GM18519 (cell line): ENCODE measurements around the gene OGDHL.
"Not testable (repeated sequence)": the region's sequence is repeated elsewhere in the genome, so short reads cannot be mapped to it uniquely, and the experiment has no call there.

ENCODE experiments used
- ATAC-seq: cut with Tn5 transposase; IDR thresholded peaks from one replicate; pipeline ENCODE4 v1.9.1; 2021; ENCODE audit warnings: mild to moderate bottlenecking, moderate library complexity; ENCODE audit not compliant: unreplicated experiment, low FRiP score

The OGDHL gene

GRCh38 chr10:49761789-49762565 is at the start of gene OGDHL:
Gene OGDHL (minus strand): TSS chr10:49762323. CDS start chr10:49758592, 3,731 bp downstream.
- ATAC-seq: peak; percentile 71

GRCh38 chr10:49803988-49804387 is 41.9 kb upstream of the OGDHL start:
- no peak for ATAC-seq

GRCh38 chr10:49798275-49798674 is 36.2 kb upstream of the OGDHL start:
- no peak for ATAC-seq

GRCh38 chr10:49791100-49791499 is 29.0 kb upstream of the OGDHL start:
- ATAC-seq: no peak

GRCh38 chr10:49784681-49785080 is 22.6 kb upstream of the OGDHL start:
- ATAC-seq: no peak

GRCh38 chr10:49783645-49784044 is 21.5 kb upstream of the OGDHL start:
- ATAC-seq: no peak

GRCh38 chr10:49781247-49781646 is 19.1 kb upstream of the OGDHL start:
- ATAC-seq: no peak

GRCh38 chr10:49778197-49778596 is 16.1 kb upstream of the OGDHL start:
- ATAC-seq: no peak

GRCh38 chr10:49776851-49777250 is 14.7 kb upstream of the OGDHL start:
- no peak for ATAC-seq

- no peak for ATAC-seq
Observed at GRCh38 chr10:49775014-49775413, 12.9 kb upstream of the OGDHL start.

GRCh38 chr10:49772944-49773343 is 10.8 kb upstream of the OGDHL start:
- ATAC-seq: not testable (repeated sequence)

- ATAC-seq: not testable (repeated sequence)
Observed at GRCh38 chr10:49771046-49771445, 8.9 kb upstream of the OGDHL start.

- ATAC-seq: no peak
Observed at GRCh38 chr10:49769692-49770091, 7.6 kb upstream of the OGDHL start.

GRCh38 chr10:49768731-49769130 is 6.6 kb upstream of the OGDHL start:
- ATAC-seq: no peak

- ATAC-seq: no peak
Observed at GRCh38 chr10:49768329-49768728, 6.2 kb upstream of the OGDHL start.

GRCh38 chr10:49767752-49768151 is 5.6 kb upstream of the OGDHL start:
- ATAC-seq: no peak

- ATAC-seq: no peak
Observed at GRCh38 chr10:49766484-49766883, 4.4 kb upstream of the OGDHL start.

- ATAC-seq: no peak
Observed at GRCh38 chr10:49762566-49762877, 399 bp upstream of the OGDHL start.

- ATAC-seq: no peak
Observed at GRCh38 chr10:49761201-49761788, 828 bp downstream of the OGDHL start.

- ATAC-seq: no peak
Observed at GRCh38 chr10:49760789-49761188, 1.3 kb downstream of the OGDHL start.

- ATAC-seq: no peak
Observed at GRCh38 chr10:49759787-49760551, 2.2 kb downstream of the OGDHL start.
